ENCODE measurements around the gene RALGAPA2. TPM values are rescaled to one million over a fixed set of nuclear protein-coding genes. Genes with fewer than 3 reads are reported as not detected.
A peak's percentile ranks its signal among the peaks of the same experiment; 100 is the strongest.

The RALGAPA2 gene
- total RNA-seq, 1 donor from 2014 or later = 18.0 TPM

GRCh38 chr20:20391115-20391514 lies 321.3 kb downstream of the RALGAPA2 start:
- no peaks in the 10 kb centered on the region for H3K9me3 Mint-ChIP-seq

GRCh38 chr20:20390393-20390792 lies 322.1 kb downstream of the RALGAPA2 start:
- H3K27ac Mint-ChIP-seq = no peak overlapping the region
- H3K4me1 Mint-ChIP-seq (ENCODE audit: low read depth) = no peaks in the 10 kb centered on the region
- H3K36me3 Mint-ChIP-seq (ENCODE audit: low read depth) = no peaks in the 10 kb centered on the region
- no peaks in the 10 kb centered on the region for H3K27me3 Mint-ChIP-seq (ENCODE audit: insufficient read depth)
- DNase-seq (ENCODE audit: low spot score) = no peak
- no peak overlapping the region for H3K4me3 Mint-ChIP-seq
- intact Hi-C loops (cut with micrococcal nuclease) = no loop called here
- no peaks in the 10 kb centered on the region for H3K9me3 Mint-ChIP-seq

More at GRCh38 chr20:20391115-20391514, 321.3 kb downstream of the RALGAPA2 start:
- no peaks in the 10 kb centered on the region for H3K36me3 Mint-ChIP-seq (ENCODE audit: low read depth)
- H3K27me3 Mint-ChIP-seq (ENCODE audit: insufficient read depth) = no peaks in the 10 kb centered on the region
- intact Hi-C loops (cut with micrococcal nuclease) = no loop called here
- no peaks in the 10 kb centered on the region for H3K4me1 Mint-ChIP-seq (ENCODE audit: low read depth)
- no peak overlapping the region for H3K4me3 Mint-ChIP-seq
- DNase-seq (ENCODE audit: low spot score) = no peak
- no peak overlapping the region for H3K27ac Mint-ChIP-seq

DNA sequence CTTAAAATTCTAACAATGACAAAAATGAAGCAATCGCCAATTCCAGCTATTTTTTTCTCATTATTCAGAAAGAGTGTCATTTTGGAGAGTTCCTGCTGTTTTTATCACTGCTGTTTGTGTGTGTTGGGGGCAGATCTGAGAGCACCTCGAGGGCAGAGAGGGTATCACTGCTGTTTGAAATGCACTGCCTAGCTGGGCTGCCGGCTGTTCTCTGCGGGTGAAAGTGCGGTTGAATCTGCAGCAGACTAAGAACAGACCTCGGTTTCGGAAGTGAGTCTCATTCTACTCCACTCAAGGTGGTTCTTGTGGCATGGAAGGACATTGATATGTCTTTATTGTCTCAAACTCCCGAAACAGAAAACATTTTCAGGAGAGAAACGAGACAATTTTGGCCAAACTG lies 326.3 kb downstream of the RALGAPA2 start:
- H3K4me1 Mint-ChIP-seq (ENCODE audit: low read depth) = no peaks in the 10 kb centered on the region

DNA sequence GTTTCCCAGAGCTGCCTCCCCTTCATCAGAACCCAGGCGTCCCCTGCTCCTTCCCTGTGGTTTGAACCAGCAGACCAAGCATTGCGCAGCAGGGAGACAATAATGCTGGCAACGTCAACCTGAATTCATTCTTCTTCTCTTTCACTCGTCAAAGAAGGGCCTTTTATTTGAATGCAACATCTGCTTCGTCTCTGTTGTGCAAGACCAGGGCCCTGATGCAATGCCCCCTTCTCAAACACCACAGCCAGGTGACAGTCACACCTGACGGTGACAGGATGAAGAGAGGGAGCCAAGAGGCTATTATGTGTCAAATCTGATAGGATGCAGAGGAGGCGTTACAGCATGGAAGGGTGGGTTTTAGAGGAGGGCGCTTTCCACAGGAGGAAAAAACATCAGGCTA lies 336.6 kb downstream of the RALGAPA2 start:
- H3K4me3 Mint-ChIP-seq = no peak overlapping the region
- peaks cover 7% of the 10 kb centered on the region for H3K9me3 Mint-ChIP-seq
- intact Hi-C loops (cut with micrococcal nuclease) = no loop called here
- H3K4me1 Mint-ChIP-seq (ENCODE audit: low read depth) = peaks cover 8% of the 10 kb centered on the region
- no peak for DNase-seq (ENCODE audit: low spot score)
- H3K27me3 Mint-ChIP-seq (ENCODE audit: insufficient read depth) = peaks cover 43% of the 10 kb centered on the region
- no peak overlapping the region for H3K27ac Mint-ChIP-seq
- H3K36me3 Mint-ChIP-seq (ENCODE audit: low read depth) = peaks cover 9% of the 10 kb centered on the region

More for the DNA sequence above, 326.3 kb downstream of the RALGAPA2 start:
- no peak for DNase-seq (ENCODE audit: low spot score)
- Mint-ChIP-seq H3K9me3 (no peaks in the 10 kb centered on the region), H3K36me3 (ENCODE audit: low read depth) (no peaks in the 10 kb centered on the region), H3K27ac (no peak overlapping the region), H3K27me3 (ENCODE audit: insufficient read depth) (peaks cover 4% of the 10 kb centered on the region), H3K4me3 (no peak overlapping the region)
- intact Hi-C loops (cut with micrococcal nuclease) = no loop called here

GRCh38 chr20:20373091-20373571 lies 339.3 kb downstream of the RALGAPA2 start:
- Mint-ChIP-seq H3K4me1 (ENCODE audit: low read depth) (peaks cover 15% of the 10 kb centered on the region), H3K36me3 (ENCODE audit: low read depth) (peaks cover 13% of the 10 kb centered on the region), H3K27ac (no peak overlapping the region), H3K4me3 (no peak overlapping the region), H3K27me3 (ENCODE audit: insufficient read depth) (peaks cover 54% of the 10 kb centered on the region), H3K9me3 (no peaks in the 10 kb centered on the region)
- no peak for DNase-seq (ENCODE audit: low spot score)
- intact Hi-C loops (cut with micrococcal nuclease) = loop anchor here (5.0 kb wide), 2 partner anchors 34 to 339 kb away; partner anchors contain the start of gene RALGAPA2

DNA sequence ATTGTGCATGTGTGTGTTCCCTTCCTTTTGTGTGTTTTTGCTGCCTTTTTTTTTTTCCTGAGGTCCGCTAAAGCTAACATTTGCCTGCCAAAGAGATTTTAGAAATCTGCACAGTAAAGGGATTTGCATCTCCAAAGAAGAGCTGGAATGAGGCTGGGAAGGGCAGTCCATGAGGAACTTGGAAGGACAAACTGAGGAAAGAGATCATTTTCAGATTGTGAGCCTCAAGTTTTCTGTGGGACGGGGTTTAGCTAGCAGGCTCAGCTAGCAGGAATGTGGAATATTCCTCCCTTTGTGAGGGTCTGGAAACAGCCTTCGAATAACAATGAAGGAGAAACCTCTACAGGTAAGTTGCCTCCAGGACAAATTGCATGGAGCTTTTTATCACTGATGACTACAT lies 340.8 kb downstream of the RALGAPA2 start:
- Mint-ChIP-seq H3K27me3 (ENCODE audit: insufficient read depth) (peaks cover 54% of the 10 kb centered on the region), H3K9me3 (no peaks in the 10 kb centered on the region), H3K36me3 (ENCODE audit: low read depth) (peaks cover 13% of the 10 kb centered on the region), H3K4me1 (ENCODE audit: low read depth) (peaks cover 15% of the 10 kb centered on the region), H3K27ac (no peak overlapping the region), H3K4me3 (peak overlapping the region; percentile 78)
- intact Hi-C loops (cut with micrococcal nuclease) = loop anchor here (2.0 to 5.0 kb wide), 4 partner anchors 36 to 729 kb away; partner anchors contain the start of gene RALGAPA2
- DNase-seq (ENCODE audit: low spot score) = no peak

- Mint-ChIP-seq H3K9me3 (no peaks in the 10 kb centered on the region), H3K36me3 (ENCODE audit: low read depth) (peaks cover 13% of the 10 kb centered on the region), H3K4me3 (peak overlapping the region; percentile 78), H3K27ac (no peak overlapping the region), H3K4me1 (ENCODE audit: low read depth) (peaks cover 21% of the 10 kb centered on the region), H3K27me3 (ENCODE audit: insufficient read depth) (peaks cover 57% of the 10 kb centered on the region)
- DNase-seq (ENCODE audit: low spot score) = no peak
- intact Hi-C loops (cut with micrococcal nuclease) = loop anchor here (2.0 to 5.0 kb wide), 4 partner anchors 36 to 730 kb away; partner anchors contain the start of gene RALGAPA2
Observed at GRCh38 chr20:20371083-20371482, 341.4 kb downstream of the RALGAPA2 start.

DNA sequence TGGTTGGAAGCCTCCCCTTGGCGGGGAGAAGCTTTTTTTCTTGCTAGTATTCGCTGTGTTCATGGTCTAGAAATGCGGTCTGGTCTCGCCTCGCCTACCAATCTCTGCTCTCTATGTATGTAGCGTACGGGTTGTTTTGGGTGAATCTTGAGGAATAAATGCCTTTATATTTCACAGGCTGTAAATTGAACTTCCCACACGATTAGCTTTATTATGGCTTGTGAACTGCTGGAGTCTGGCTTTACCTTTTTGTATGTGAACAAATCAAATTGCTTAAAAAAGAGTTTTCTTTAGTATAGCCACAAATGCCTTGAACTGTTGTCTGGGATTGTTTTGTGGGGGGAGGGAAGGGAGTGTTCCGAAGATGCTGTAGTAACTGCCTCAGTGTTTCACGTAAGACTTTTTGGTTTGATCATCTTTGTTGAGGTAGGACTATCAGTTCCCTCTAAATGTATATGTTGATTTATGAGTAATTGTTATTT lies 342.3 kb downstream of the RALGAPA2 start:
- no peaks in the 10 kb centered on the region for H3K9me3 Mint-ChIP-seq
- peak overlapping the region; percentile 89 for H3K27ac Mint-ChIP-seq
- peaks cover 63% of the 10 kb centered on the region for H3K27me3 Mint-ChIP-seq (ENCODE audit: insufficient read depth)
- intact Hi-C loops (cut with micrococcal nuclease) = loop anchor here (1.0 to 5.0 kb wide), 6 partner anchors 10 to 731 kb away; partner anchors contain the start of gene RALGAPA2
- DNase-seq (ENCODE audit: low spot score) = no peak
- peak overlapping the region; percentile 88 for H3K4me3 Mint-ChIP-seq
- H3K36me3 Mint-ChIP-seq (ENCODE audit: low read depth) = peaks cover 13% of the 10 kb centered on the region
- peaks cover 28% of the 10 kb centered on the region for H3K4me1 Mint-ChIP-seq (ENCODE audit: low read depth)

- no peak for DNase-seq (ENCODE audit: low spot score)
- Mint-ChIP-seq H3K4me3 (peak overlapping the region; percentile 88), H3K36me3 (ENCODE audit: low read depth) (peaks cover 13% of the 10 kb centered on the region), H3K9me3 (no peaks in the 10 kb centered on the region), H3K27me3 (ENCODE audit: insufficient read depth) (peaks cover 60% of the 10 kb centered on the region), H3K4me1 (ENCODE audit: low read depth) (peaks cover 28% of the 10 kb centered on the region), H3K27ac (peak overlapping the region; percentile 89)
- intact Hi-C loops (cut with micrococcal nuclease) = loop anchor here (1.0 to 5.0 kb wide), 6 partner anchors 9 to 731 kb away; partner anchors contain the start of gene RALGAPA2
Observed at GRCh38 chr20:20369250-20370093, 343.0 kb downstream of the RALGAPA2 start.

DNA sequence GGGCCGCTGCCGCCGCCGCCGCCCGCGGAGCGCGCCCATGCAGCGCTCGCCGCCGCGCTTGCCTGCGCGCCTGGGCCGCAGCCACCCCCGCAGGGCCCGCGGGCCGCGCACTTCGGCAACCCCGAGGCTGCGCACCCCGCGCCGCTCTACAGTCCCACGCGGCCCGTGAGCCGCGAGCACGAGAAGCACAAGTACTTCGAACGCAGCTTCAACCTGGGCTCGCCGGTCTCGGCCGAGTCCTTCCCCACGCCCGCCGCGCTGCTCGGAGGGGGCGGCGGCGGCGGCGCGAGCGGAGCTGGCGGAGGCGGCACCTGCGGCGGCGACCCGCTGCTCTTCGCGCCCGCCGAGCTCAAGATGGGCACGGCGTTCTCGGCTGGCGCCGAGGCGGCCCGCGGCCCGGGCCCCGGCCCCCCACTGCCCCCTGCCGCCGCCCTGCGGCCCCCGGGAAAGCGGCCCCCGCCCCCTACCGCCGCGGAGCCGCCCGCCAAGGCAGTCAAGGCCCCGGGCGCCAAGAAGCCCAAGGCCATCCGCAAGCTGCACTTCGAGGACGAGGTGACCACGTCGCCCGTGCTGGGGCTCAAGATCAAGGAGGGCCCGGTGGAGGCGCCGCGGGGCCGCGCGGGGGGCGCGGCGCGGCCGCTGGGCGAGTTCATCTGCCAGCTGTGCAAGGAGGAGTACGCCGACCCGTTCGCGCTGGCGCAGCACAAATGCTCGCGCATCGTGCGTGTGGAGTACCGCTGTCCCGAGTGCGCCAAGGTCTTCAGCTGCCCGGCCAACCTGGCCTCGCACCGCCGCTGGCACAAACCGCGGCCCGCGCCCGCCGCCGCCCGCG lies 343.8 kb downstream of the RALGAPA2 start:
- no peak for DNase-seq (ENCODE audit: low spot score)
- intact Hi-C loops (cut with micrococcal nuclease) = no loop called here
- no peak overlapping the region for H3K4me3 Mint-ChIP-seq

GRCh38 chr20:20367575-20368417 lies 344.6 kb downstream of the RALGAPA2 start, which contains the start of gene INSM1:
INSM1 (plus strand) TSS chr20:20368104; CDS start chr20:20368268, 164 bp downstream.
- H3K27me3 Mint-ChIP-seq (ENCODE audit: insufficient read depth) = peaks cover 61% of the 10 kb centered on the region
- peak within 1 kb of the TSS; percentile 83 for H3K4me3 Mint-ChIP-seq
- H3K27ac Mint-ChIP-seq = peak within 1 kb of the TSS; percentile 90
- H3K36me3 Mint-ChIP-seq (ENCODE audit: low read depth) = peaks cover 13% of the 10 kb centered on the region
- DNase-seq (ENCODE audit: low spot score) = no peak
- intact Hi-C loops (cut with micrococcal nuclease) = loop anchor here (2.0 kb wide), 1 partner anchor 1027 kb away; no protein-coding TSS in a partner anchor
- H3K9me3 Mint-ChIP-seq = no peaks in the 10 kb centered on the region
- H3K4me1 Mint-ChIP-seq (ENCODE audit: low read depth) = peaks cover 29% of the 10 kb centered on the region

More for the DNA sequence above, 343.8 kb downstream of the RALGAPA2 start:
- H3K9me3 Mint-ChIP-seq = no peaks in the 10 kb centered on the region
- peaks cover 13% of the 10 kb centered on the region for H3K36me3 Mint-ChIP-seq (ENCODE audit: low read depth)
- peaks cover 28% of the 10 kb centered on the region for H3K4me1 Mint-ChIP-seq (ENCODE audit: low read depth)
- H3K27me3 Mint-ChIP-seq (ENCODE audit: insufficient read depth) = peaks cover 57% of the 10 kb centered on the region
- no peak overlapping the region for H3K27ac Mint-ChIP-seq
